Measurements from ENCODE around the gene SH3BP5.

- TF ChIP-seq POLR2A (IDR thresholded peaks at IDR 0.05) (no peak), CTCF (IDR thresholded peaks at IDR 0.05) (peak in 3 of 6 experiments; percentile 17 to 55 (median 48))
Observed at GRCh38 chr3:15205482-15205933, 126.9 kb downstream of the SH3BP5 start.

Data from adrenal gland (tissue), 5 donors.